ENCODE results near the gene HMGCL. TPM values are rescaled to one million over a fixed set of nuclear protein-coding genes. Genes with fewer than 3 reads are reported as not detected.
"Not testable (repeated sequence)": the region's sequence is repeated elsewhere in the genome, so short reads cannot be mapped to it uniquely, and the experiment has no call there.

HMGCL gene
- total RNA-seq, 1 donor from 2014 or later: 25.3 TPM

DNA sequence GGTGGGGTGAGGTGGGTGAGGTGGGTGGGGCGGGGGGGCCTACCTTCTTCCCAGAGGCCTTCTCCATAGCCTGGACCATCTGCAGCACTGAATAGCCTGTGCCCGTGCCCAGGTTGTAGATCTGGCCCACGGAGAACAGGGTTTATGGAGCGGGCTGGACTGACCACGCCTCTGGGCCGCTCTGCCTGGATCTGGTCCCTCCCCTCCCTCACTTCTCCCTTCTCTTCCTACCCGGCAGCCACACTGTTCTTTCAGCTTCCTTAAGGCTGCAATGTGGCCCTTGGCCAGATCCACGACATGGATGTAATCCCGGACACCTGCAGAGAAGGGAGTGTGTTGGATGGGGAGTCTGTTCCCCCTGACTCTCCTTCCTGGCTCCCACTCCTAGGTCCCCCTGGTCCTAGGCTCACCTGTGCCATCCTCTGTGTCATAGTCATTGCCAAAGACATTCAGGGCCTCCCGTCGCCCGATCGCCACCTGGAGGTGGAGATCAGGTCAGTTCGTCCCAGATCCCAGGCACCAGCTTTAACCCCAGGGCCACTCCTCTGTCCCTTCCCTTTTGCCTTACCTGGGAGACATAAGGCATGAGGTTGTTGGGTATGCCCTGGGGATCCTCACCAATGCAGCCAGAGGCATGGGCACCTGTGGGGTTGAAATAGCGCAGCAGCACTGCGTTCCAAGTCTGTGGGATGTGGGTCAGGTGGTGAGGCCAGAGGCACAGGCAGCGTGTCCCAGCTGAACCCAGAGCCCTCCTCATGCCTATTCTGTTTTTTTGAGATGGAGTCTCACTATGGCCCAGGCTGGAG, 28.6 kb downstream of the HMGCL start:
- Histone ChIP-seq H3K4me1 (peaks cover 47% of the 10 kb centered on the region), H3K27me3 (no peaks in the 10 kb centered on the region), H3K27ac (no peak overlapping the region), H3K4me3 (no peak overlapping the region), H3K9me3 (no peaks in the 10 kb centered on the region), H3K36me3 (peaks cover 0 to 23% of the 10 kb centered on the region in 2 donors)
- TF ChIP-seq CTCF (IDR thresholded peaks at IDR 0.05) (no peak), POLR2A (IDR thresholded peaks at IDR 0.05) (no peak), POLR2AphosphoS5 (IDR thresholded peaks at IDR 0.05; ENCODE audit: insufficient read depth in 1 of 2, low read depth in 1 of 2) (no peak)
- intact Hi-C loops (cut with DNase I): loop anchor here (10.0 kb wide), 1 partner anchor 68 kb away; the partner anchor contains the start of gene FUCA1
- no peak for DNase-seq (ENCODE audit: extremely low spot score in 2 of 2)

- Histone ChIP-seq H3K4me1 (peaks cover 45% of the 10 kb centered on the region), H3K4me3 (no peak overlapping the region), H3K36me3 (peaks cover 0 to 23% of the 10 kb centered on the region in 2 donors), H3K9me3 (no peaks in the 10 kb centered on the region), H3K27me3 (no peaks in the 10 kb centered on the region), H3K27ac (no peak overlapping the region)
- TF ChIP-seq POLR2A (IDR thresholded peaks at IDR 0.05): no peak
- TF ChIP-seq CTCF (IDR thresholded peaks at IDR 0.05): no peak
- no peak for TF ChIP-seq POLR2AphosphoS5 (IDR thresholded peaks at IDR 0.05; ENCODE audit: insufficient read depth in 1 of 2, low read depth in 1 of 2)
- no peak for DNase-seq (ENCODE audit: extremely low spot score in 2 of 2)
- intact Hi-C loops (cut with DNase I): loop anchor here (10.0 kb wide), 1 partner anchor 69 kb away; the partner anchor contains the start of gene FUCA1
These were observed 29.4 kb downstream of the HMGCL start for GRCh38 chr1:23795676-23796465.

DNA sequence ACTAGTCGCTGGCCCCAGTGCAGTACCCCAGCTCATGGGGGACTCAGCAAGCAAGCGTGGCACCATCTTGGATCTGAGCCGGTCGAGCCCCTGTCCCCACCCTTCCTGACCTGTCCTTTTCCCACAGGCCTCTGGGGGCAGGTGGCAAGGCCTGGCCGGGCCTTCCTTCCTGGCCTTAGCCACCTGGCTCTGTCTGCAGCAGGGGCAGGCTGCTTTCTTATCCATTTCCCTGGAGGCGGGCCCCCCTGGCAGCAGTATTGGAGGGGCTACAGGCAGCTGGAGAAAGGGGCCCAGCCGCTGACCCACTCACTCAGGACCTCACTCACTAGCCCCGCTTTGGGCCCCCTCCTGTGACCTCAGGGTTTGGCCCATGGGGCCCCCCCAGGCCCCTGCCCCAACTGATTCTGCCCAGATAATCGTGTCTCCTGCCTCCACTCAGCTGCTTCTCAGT, 30.5 kb downstream of the HMGCL start:
- H3K9me3 ChIP-seq; H3K4me3 ChIP-seq; DNase-seq (ENCODE audit: extremely low spot score in 2 of 2); H3K27ac ChIP-seq; H3K27me3 ChIP-seq: not testable (repeated sequence)
- intact Hi-C loops (cut with DNase I): loop anchor here (10.0 kb wide), 1 partner anchor 70 kb away; the partner anchor contains the start of gene FUCA1
- Histone ChIP-seq H3K4me1 (peaks cover 46% of the 10 kb centered on the region), H3K36me3 (peaks cover 0 to 23% of the 10 kb centered on the region in 2 donors)

GRCh38 chr1:23793861-23794731, 31.1 kb downstream of the HMGCL start:
- Histone ChIP-seq H3K27ac (no peak overlapping the region), H3K4me3 (no peak overlapping the region), H3K4me1 (peaks cover 39% of the 10 kb centered on the region), H3K36me3 (peaks cover 0 to 23% of the 10 kb centered on the region in 2 donors), H3K9me3 (no peaks in the 10 kb centered on the region), H3K27me3 (no peaks in the 10 kb centered on the region)
- intact Hi-C loops (cut with DNase I): loop anchor here (10.0 kb wide), 1 partner anchor 71 kb away; the partner anchor contains the start of gene FUCA1
- no peak for DNase-seq (ENCODE audit: extremely low spot score in 2 of 2)
- TF ChIP-seq POLR2AphosphoS5 (IDR thresholded peaks at IDR 0.05; ENCODE audit: insufficient read depth in 1 of 2, low read depth in 1 of 2): no peak
- TF ChIP-seq POLR2A (IDR thresholded peaks at IDR 0.05): no peak
- TF ChIP-seq CTCF (IDR thresholded peaks at IDR 0.05): no peak
